ENCODE results near the gene GLIPR2.
A peak's percentile ranks its signal among the peaks of the same experiment; 100 is the strongest.
"Not testable (repeated sequence)": the region's sequence is repeated elsewhere in the genome, so short reads cannot be mapped to it uniquely, and the experiment has no call there.

GLIPR2 gene

GRCh38 chr9:36136272-36136893 is at the start of gene GLIPR2:
Gene GLIPR2 (plus strand): TSS chr9:36136733. CDS start chr9:36136779, 46 bp downstream.
- DNase-seq, result peak; percentile 77 to 85

GRCh38 chr9:36087054-36087453 is 49.5 kb upstream of the GLIPR2 start:
- DNase-seq, result not testable (repeated sequence)

DNA sequence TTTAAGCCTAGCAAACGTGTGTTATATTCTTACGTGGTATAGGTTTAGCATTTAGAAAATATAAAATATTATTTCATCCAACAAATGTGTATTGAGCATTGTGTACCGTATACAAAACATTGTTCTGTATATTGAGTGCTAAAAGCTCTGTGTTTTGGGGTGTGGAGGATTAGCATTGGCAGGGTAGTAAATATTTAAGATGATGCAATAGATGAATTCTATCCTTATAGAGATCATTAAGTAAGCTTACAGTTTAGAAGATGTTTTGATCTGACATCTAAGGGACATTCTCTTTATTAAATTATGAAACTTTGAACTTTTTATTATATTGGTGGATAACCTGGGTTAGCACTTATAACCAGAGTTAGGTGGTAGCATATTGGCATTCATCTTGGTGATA is 48.5 kb upstream of the GLIPR2 start:
- no peak for DNase-seq

GRCh38 chr9:36091026-36091953 is 45.2 kb upstream of the GLIPR2 start:
- no peak for DNase-seq

DNA sequence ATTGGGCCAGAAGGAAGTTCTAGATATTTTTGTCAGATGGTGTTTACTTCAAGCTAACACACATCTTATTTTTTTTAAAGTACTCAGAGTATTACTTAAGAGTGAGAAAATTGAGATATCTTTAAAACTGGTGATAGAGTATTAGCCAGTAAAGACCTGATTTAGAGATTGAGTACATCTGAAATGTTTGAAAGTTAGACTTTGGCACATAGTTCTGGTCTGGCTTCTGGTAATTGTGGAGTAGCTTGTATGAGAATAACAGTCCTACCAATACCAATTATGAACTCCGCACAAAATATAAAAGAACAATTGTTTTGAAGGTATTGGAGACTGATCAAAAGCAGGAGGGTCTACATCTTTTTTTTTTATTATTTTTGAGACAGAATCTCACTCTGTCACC is 44.5 kb upstream of the GLIPR2 start:
- DNase-seq, result no peak

GRCh38 chr9:36092509-36093215 is 43.9 kb upstream of the GLIPR2 start:
- peak; percentile 29 to 41 for DNase-seq

DNA sequence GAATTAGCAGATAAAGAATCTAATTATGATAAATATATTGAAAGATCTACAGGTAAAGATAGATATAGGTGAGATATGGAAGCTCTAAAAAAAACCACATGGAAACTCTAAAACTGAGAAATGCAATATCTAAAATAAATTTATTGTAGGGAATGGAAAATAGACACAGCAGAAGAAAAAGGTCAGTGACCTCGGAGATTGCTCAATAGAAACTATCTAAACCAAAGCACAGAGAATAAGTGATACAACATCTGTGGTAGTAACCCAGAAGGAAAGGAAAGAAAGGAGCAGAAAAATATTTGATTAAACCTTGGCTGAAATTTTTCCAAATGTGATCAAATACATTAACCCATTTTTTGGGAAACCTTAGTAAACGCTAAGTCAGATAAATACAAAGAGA is 43.1 kb upstream of the GLIPR2 start:
- DNase-seq, result no peak

GRCh38 chr9:36099718-36100117 is 36.8 kb upstream of the GLIPR2 start:
- no peak for DNase-seq

GRCh38 chr9:36100532-36100931 is 36.0 kb upstream of the GLIPR2 start:
- DNase-seq, result no peak

DNA sequence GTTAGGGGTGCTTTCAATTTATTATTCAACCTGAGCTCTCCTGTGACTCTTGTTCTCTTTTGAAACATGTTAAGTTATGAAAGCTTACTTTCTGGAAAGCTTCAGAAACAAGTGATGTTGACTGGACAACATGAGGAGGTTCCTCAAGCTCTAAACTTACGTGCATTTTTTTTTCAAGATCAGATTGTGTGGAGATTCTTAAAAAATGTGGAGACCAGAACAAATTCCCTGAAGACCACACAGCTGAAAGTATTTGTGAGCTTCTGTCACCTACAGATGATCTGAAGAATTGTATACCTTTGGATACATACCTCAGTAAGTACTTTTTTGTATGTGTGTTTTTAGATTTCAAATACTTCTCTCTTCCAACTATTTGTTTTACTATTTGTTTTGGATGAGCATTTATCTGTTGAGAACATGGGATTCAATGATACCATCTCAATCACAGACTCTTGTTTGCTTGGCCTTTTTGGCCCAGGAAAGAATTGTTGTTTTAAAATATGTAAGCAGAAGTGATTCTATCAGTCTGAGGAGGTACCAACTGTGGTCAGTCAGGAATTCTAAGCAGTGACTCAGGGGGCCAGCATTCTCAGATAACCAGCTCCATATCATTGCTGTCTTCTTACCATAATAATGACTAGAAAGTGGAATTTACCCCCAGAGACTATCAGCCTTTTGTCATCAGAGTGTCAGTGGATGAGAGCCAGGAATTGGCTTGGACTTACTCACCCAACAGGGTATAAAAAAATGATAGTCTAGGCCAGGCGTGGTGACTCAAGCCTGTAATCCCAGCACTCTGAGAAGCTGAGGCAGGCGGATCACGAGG is 34.4 kb upstream of the GLIPR2 start:
- DNase-seq, result no peak

- peak; percentile 91 to 92 for DNase-seq
Measured at GRCh38 chr9:36102742-36103495, 33.6 kb upstream of the GLIPR2 start.

GRCh38 chr9:36109071-36109470 is 27.5 kb upstream of the GLIPR2 start:
- no peak for DNase-seq

DNA sequence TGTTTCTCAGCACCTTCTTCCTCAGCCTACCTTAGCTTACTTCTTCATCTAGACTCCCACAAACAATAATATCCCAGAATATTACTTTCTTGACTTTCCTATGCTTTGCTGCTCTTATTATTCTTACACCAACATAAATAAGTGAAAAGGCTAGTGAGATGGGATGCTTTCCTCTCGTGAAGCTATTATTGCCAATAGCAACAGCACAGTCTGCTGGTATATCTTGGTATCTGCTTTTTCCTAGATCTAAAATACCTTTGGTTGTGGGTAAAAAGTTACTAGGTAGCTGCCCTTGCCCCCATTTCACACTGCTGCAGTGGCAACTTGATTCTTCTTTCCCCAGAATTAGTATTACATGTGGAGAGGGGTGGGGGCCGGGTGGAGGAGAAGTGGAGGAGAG is 26.1 kb upstream of the GLIPR2 start:
- no peak for DNase-seq

- DNase-seq, result no peak
Measured at GRCh38 chr9:36112516-36112915, 24.0 kb upstream of the GLIPR2 start.

GRCh38 chr9:36113999-36114398 is 22.5 kb upstream of the GLIPR2 start:
- DNase-seq, result no peak

- no peak for DNase-seq
Measured at GRCh38 chr9:36116593-36116992, 19.9 kb upstream of the GLIPR2 start.

DNA sequence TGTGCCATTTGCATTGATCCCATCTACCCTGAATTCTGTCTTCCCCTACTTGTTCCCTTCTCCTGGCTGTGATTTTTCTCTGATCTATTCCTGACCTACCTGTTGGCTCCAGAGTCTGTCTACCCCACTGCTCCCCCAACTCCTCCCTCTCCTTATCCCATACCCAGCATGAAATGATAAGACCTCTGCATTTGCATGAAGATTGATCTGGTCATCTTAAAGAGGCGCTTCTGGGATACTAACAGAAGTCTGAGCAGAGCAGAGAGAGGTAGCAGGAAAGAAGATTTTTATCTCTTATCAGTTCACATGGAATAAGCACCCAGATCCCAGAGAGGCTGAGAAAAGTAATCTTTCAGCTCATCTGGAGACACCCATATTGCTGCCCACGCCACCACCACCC is 18.3 kb upstream of the GLIPR2 start:
- DNase-seq, result no peak

DNA sequence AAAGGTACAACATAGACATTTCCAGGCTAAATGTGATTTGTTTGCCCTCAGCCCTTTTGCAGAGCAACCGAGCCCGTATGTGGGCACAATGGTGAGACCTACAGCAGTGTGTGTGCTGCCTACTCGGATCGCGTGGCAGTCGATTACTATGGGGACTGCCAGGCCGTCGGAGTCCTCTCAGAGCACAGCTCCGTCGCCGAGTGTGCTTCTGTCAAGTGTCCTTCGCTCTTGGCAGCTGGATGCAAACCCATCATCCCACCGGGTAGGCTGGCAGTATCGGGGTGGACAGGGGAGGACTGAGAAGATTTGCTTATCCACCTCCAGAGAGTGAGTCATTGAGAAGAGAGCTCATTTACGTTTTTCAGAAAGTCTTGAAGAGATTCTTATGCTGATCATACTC is 17.8 kb upstream of the GLIPR2 start:
- DNase-seq, result no peak

DNA sequence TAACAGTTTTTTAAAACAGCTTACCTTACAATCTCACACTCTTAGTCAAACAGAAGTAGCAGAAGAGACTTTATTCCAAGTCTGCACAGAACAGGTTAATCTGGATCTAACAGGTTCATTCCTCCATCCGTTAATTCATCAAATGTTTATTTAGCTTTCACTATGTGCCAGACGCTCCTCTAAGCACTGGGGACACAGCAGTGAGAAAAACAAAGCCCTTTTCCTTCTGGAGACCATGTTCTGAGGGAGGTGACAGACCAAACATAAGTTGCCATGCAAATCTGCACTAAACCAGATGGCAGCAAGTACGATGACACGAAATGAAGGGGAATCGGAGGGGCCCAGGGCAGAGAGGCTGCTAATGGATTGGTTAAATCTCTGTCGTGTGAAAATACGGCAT is 17.1 kb upstream of the GLIPR2 start:
- no peak for DNase-seq

DNA sequence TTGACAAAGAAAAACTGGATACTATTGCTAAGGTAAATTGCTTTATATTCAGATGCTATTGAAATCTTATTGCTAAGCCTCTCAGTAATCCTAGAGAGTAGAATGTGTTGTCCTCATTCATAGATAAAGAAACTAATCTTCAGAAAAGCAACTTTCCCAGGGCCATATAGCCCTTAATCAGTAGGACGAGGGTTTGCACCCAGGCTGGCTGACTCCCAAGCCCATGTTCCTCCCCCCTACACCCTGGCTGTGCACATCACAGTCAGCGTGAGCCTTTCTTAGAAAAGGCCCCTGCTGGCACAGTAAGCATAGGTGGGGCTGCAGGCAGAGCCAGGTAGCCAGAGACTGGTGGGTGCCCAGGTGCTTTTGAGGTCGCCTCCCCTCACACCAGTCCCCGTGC is 15.8 kb upstream of the GLIPR2 start:
- DNase-seq, result no peak

GRCh38 chr9:36121971-36122370 is 14.6 kb upstream of the GLIPR2 start:
- DNase-seq, result no peak

DNA sequence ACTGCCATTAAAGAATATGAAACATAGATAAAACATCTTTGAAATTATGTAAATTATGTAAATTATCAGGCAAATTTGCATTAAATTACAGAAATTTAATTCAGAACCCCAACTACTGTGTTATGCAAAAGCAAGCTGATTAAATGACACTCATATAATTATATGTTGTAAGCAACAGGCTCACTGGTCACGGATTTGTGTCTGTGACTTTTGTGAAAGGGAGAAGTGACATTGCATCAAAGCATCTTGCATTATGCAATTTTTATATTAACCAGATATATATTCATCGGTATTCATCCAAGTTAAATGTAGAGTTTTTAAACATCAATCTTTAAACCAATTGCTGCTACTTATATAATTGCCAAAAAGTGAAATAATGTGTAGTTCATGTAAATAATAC is 13.0 kb upstream of the GLIPR2 start:
- no peak for DNase-seq
